C4-2B (cell line): ENCODE measurements around the gene DAB1.

Experiments
- ZFX ChIP-seq: fragments of 450-650 bp; IDR thresholded peaks from 2 replicates; pipeline ENCODE4 v1.6.1; 2017
- TF ChIP-seq, protein P1 (sequence below): fragments of 450-650 bp; conservative IDR thresholded peaks from 2 replicates; pipeline ENCODE4 v1.5.1; 2017; ENCODE audit warnings: mild to moderate bottlenecking

DNA sequence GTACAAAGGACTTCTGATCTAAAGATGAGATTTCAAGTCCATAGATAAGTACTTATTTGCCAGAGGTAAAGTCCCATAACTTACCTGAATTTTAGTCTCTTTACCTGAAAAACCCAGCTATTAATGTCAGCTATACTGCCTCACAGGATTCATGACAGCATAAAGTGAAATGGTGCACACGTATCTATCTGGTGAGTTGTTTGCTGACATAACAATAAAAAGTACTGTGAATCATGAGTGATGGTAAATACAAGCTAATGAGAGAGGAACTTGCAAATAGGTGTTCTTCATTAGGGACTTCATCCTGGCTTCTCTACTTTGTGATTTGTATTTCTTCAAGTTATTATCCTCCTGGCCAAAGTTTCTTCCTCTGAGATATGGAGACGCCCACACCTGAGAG lies 233.0 kb downstream of the DAB1 start:
- TF ChIP-seq, protein P1, sequence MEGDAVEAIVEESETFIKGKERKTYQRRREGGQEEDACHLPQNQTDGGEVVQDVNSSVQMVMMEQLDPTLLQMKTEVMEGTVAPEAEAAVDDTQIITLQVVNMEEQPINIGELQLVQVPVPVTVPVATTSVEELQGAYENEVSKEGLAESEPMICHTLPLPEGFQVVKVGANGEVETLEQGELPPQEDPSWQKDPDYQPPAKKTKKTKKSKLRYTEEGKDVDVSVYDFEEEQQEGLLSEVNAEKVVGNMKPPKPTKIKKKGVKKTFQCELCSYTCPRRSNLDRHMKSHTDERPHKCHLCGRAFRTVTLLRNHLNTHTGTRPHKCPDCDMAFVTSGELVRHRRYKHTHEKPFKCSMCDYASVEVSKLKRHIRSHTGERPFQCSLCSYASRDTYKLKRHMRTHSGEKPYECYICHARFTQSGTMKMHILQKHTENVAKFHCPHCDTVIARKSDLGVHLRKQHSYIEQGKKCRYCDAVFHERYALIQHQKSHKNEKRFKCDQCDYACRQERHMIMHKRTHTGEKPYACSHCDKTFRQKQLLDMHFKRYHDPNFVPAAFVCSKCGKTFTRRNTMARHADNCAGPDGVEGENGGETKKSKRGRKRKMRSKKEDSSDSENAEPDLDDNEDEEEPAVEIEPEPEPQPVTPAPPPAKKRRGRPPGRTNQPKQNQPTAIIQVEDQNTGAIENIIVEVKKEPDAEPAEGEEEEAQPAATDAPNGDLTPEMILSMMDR, result no peak
- TF ChIP-seq ZFX, result no peak
